ENCODE measurements around the gene VPS33A.
A peak's percentile ranks its signal among the peaks of the same experiment; 100 is the strongest.
"Not testable (repeated sequence)": the region's sequence is repeated elsewhere in the genome, so short reads cannot be mapped to it uniquely, and the experiment has no call there.

The VPS33A gene

DNA sequence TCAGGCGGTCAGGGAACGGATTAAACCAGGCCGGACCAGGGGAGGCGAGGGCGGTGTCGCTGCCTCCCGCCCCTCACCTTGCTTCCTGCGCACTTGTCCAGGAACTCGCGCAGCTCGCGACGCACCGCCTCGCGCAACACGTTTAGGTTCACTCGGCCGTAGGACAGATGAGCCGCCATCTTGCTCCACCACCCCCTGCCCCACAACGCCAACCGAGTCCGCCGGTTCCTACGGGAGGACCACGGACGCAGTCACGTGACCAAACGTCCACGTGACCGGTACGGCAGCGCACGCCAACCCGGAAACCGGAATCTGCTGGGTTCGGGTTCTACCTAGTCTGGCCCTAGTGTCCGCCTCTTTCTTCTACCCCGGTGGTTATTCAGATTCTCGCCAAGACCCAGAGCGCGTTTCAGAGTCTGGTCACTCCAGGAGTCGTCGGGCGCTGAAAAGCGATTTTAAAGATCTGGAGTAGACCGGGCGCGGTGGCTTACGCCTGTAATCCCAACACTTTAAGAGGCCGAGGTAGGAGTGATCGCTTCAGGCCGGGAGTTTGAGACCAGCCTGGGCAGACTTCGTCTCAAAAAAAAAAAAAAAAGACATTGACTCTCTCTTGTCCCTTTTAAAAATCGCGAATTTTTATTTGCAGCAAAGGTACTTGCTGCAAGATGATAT, at the start of gene VPS33A:
TSS of gene VPS33A (minus strand) at position 265 of the 672 bp plus-strand sequence. CDS start at position 179, 86 bp downstream.
- DNase-seq = peak; percentile 89

DNA sequence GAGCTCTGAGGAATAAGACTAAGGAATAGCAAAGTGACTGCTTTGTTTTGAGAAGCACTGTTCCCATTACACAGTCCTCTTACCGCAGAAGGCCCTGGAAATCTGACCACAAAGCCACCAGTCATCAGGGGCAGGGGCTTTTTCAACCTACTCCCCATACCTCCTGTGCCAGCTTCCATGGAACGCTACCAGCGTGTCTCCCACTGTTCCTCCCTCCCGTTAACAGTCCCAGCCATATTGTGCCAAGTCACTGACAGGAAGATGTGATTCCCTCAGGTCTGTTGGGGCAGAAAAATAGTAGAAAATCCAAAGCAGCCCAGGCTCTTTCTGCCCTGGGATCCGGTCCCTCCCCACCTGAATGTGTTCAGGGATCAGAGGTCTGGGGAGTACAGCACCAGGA, 46.6 kb upstream of the VPS33A start:
- DNase-seq = no peak

DNA sequence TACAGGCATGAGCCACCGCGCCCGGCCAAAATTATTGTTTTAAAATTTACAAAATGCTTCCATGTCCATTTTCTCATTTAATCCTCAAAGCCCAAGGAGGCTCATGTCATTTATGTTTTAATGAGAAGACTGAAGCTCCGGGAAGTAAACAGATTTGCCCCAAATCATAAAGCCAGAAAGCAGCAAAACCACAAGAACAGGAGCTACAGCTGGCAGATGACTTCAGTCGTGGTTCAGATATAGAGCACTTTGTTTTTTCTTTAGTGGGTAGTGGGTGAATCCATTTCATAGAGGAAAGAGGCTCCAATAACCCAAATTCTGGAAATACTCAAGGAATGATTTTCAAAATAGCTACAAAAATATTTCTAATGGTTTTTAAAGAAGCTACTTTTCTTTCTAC, 45.4 kb upstream of the VPS33A start:
- DNase-seq = no peak

DNA sequence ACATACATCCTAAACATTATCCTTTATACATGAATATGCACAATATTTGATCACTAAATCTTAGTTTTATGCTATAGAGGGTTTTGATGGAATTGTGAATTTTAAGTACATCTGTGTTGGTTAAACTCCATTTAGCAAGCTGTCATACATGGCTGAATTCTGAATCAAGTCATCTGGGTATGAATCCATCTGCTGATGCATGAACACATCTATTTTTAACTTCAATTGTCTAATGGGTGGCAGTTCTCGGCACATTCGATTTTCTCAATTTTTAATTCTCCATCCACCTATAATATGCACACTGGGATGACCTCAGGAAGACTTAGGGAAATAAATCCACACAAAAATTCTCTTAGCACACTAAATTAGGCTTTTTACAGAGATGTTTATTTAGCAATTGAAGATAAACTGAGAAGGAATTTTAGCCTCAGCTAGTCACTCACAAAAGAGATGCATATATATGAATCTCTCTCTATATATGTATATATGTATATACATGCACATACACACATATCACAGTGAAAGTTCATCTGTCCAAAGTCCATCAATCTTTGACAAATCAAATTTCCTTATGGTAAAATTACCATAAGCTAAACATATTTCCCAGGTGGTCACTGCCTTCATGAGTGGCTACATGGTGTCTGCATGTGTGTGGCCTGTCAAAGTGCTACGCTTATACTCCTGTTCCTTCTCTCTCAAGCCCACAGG, 44.5 kb upstream of the VPS33A start:
- no peak for DNase-seq

DNA sequence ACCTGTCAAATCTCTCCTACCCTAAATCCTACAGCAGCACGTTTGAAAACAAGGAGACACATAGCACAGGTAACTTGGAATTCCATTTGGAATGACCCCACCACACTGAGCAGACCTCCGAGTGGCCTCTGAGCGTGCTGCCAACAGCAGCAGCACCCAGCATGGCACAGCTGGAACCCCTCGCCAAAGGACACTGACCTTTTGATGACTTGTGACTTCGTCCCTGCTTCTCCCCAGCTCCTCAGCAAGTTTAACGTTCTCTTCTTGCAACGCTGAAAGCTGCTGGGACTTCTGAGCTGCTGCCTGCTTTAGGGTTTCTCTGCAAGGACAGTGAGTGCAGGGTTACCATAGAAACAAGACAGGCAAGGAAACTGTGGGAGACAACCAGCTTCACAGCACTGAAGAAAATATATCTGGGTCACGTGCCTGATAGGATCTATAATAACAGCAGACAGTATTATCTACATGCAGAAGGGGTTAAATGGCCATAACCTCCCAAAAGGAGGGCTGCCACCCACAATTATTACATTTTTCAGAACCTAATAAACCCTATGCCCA, 43.3 kb upstream of the VPS33A start:
- DNase-seq = no peak

DNA sequence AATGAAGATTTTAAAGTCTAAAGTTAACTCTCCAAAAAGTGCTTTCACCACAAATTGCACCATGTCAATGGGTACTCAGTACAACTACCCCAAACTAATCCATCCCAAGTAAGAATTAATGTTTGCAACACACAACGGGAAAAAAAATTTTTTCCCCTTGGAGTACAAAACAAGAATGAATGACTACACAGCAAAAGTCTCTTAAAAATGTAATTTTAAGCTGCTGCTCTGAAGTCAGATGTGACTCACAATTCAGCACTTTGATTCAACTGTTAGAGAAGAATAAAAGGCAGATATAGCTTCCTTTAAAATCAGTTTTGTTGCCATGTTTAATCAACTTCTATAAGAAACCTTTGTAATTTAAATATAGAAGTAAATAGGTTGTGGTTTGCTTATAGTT, 42.5 kb upstream of the VPS33A start:
- DNase-seq = no peak

DNA sequence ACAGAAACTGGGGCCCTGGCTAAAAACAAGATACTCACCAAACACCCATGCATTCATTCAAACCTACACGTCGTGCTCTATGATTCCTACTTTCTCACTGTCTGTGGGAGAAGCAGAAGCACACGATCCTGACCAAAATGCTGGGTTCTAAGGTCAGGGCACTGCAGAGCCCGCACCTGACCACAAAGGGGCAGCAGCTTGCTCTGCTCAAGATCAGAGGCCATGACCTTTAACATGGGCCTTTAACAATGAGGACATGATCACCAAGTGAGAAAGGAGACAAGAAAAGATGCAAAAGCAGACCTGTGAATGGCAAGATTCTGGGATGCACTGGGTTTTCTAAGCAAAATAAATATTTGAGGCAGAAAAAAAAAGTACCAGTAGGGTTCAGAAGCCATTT, 40.1 kb upstream of the VPS33A start:
- no peak for DNase-seq

DNA sequence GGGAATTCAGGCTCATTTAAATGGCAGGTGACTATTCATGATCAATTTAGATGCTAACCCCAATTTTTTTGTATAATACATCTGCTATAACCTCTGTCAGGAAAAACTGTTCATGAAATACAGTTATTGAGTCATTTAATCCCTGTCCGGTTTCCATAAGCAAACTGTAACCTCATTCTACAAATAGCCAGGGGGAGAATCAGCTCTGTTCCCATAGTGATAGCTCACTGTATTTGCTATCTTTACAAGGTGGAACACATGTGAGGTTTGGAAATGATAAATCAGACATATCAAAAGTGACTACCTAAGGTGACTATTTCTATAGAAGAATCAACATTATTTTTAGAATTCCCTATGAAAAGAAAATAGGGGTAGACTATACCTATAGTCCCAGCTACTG, 38.6 kb upstream of the VPS33A start:
- DNase-seq = no peak

DNA sequence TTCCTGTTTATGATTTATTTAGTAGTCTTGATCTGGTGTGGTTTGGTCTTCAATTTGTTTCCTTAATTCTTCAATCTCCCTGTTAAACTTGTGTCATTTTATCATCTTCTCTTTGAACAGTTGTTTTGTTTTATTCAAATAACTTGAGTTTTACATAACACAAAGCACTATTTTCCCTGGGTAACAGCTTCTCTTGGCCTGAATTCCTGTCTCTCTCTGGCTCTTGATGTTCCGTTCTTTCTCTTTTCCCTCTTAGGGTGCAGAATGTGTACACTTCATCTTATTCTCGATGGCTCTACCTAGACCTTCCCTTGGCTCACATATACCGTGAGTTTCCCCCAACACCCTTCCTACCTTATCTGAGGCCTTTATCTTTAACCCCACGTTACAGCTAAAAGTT, 36.8 kb upstream of the VPS33A start:
- no peak for DNase-seq

DNA sequence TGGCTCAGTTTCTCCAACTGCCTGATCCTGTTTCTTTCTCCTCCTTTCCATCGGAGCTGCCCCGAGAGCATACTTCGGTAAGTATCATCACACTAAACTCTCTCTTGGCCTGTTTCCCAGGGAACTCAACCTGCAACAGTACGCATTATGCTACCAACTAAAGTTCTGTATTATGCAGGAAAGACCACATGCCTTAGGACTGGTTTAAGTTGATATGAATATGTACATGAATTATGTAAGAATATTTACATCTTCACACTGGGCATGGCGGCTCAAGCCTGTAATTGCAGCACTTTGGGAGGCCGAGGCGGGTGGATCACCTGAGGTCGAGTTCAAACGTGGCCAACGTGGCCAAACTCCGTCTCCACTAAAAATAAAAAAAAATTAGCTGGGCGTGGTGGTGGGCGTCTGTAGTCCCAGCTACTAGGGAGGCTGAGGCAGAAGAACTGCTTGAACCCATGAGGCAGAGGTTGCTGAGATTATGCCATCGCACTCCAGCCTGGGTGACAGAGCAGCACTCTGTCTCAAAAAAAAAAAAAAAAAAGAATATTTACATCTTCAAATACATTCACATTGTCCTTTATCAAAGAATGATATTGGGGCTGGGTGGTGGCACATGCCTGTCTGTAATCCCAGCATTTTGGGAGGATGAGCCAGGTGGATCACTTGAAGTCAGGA, 31.9 kb upstream of the VPS33A start:
- no peak for DNase-seq

DNA sequence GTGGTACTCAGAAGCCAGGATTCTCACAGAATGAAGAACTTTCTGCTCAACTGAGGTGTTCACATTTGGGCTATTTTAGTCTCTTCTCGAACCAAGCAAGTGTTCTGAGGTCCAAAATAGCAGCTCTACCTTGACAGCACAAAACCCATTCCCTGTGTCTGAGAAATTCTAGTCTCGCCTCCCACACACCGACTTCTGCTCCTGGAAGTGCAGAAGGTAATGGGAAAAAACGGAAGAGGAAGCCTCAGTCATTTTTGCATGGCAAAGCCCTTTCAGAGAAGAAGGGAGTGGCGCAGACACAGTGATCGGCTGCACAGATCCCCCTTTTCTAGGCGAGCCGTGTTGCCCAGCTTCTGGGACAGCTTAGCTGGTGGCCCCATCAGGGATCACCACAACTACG, 31.2 kb upstream of the VPS33A start:
- DNase-seq = no peak

DNA sequence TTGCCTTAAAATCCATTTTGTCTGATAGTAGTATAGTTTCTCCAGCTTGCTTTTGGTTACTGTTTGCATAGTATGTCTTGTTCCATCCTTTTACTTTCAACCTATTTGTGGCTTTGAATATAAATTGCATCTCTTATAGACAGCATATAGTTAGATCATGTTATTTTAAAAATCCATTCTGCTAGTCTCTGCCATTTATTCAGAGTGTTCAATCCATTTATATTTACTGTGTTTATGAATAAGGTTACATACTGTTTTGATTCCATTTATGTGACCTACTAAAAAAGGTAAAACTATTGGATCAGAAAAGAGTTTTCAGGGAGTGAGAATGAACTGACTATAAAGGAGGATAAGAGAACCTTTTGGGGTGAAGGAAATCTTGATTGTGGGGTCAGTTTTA, 29.6 kb upstream of the VPS33A start:
- no peak for DNase-seq

DNA sequence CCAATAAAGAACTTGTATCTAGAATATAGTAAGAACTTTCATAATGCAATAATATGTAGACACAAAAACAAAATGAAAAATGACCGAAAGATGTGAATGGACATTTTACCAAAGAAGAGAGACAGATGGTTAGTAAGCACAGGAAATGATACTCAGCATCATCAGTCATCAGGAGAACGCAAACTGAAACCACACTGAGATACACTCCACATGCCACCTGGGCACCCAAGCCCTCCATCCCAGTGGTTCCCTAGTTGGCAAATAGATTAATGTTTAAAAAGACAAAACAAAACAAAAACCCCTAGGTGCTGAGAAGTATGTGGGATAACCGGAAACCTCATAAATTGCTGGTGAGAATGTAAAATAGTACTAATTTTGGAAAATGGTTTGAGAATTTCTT, 26.8 kb upstream of the VPS33A start:
- DNase-seq = no peak

DNA sequence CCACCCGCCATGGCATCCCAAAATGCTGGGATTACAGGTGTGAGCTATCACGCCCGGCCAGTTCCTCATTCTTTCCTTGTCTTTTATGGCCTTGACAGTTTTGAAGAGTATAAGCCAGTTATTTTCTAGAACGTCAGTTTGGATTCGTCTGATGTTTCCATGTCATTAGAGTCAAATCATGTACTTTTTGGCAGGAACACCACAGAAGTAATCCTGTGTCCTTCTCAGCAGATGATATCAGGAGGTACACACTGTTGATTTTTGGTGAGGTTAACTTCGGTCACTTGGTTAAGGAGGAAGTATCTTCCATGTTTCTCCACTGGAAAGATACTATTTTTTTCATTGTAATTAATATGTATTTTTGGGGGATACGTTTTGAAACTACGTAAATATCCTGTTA, 25.1 kb upstream of the VPS33A start:
- no peak for DNase-seq

DNA sequence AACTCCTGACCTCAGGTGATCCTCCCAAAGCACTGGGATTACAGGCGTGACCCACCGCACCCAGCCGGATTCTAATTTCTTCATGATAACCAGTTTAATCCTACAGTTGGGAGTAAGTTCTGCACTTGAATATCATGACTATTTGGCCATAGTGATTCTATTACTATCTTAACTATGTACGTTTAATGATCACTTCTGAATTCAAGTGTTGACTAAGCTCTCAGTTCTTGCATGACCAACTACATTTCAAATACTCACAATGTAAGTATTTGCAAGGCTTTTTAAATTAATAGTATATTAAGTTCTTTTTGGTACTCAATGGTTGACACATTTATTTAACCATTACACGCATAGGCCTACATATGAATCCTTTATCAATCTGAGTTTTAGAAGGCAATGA, 17.4 kb upstream of the VPS33A start:
- no peak for DNase-seq

DNA sequence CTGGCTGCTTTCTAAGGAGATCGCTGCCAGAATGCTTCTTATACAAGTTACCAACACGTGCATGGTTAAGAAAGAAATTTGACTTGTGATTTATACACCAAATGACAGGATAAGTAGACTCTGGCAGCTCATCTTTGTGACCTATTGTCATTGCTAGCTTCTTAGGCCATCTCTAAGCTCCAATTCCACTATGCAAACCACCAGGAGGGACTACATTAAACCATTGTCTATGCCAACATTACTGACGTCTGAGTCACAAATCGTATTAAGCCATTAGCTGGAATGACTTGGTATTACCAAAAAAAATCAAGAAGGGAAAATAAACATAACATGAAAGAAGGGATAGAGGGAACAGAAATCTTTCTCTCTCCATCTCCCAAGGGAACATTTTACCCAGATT, 15.8 kb upstream of the VPS33A start:
- DNase-seq = no peak

DNA sequence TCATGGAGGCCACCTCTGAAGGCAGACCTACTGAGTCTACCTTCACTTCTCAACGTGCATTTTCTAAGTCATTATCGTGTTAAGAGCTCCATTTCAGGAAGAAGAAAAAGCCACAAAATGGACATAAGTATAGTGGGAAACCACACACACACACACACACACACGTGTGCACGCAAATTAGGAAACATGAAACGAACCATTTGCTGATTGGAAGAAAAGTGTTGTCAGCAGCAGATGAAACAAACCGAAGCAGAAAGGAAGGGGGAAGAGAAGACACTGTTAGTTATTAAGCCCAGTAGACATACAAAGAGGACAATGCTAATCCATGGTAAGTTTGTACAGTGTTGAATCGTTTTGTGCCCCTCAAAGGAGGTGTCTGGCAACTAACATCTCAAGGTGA, 9.9 kb upstream of the VPS33A start:
- DNase-seq = no peak

DNA sequence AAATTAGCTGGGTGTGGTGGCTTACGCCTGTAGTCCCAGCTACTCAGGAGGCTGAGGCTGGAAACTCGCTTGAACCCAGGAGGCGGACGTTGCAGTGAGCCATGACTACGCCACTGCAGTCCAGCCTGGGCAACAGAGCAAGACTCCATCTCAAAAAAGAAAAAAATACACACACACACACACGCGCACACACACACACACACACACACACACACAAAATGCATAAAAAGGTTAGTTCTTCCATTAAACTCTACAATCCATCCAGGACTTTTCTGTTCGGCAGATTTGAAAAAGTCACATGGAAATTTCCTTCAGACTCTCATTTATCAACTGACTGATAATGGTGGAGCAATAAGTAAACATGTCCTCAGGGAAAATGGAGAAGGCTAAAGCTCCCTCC, 9.2 kb upstream of the VPS33A start:
- no peak for DNase-seq

DNA sequence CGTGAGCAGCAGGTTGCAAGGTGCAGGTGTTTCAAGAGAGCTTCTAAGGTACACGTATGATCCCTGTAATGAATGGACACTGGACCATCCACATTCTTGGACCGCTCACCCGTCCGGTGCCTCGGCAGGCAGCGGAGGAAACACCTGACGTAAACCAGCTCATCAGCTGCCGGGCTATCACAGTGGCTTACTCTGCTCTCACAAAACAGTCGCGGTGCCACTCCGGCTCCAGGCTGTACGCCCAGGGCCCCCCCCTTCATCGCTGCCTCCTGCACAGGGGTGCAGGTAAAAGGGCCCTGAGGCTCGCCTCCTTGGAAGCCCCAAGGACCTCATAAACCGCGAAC, 436 bp downstream of the VPS33A start:
- peak; percentile 34 for DNase-seq

DNA sequence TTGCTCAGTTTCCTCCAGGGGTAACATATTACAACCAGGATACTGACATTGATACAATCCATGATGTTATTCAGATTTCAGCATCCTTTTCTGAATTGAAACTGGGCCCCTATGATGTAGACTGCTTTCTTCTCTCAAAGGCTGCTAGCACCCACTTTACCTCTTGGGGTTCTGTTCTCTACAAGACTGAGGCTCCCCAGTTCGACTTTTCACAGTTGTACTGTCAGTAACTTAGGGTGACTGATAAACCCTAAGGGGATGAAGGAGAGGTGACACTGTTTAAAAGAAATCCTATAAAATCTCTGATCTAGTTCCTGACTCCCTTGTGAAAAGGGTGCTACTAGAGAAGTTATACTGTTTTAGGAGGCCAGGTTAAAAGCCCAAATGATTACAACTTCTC, 818 bp downstream of the VPS33A start:
- no peak for DNase-seq

DNA sequence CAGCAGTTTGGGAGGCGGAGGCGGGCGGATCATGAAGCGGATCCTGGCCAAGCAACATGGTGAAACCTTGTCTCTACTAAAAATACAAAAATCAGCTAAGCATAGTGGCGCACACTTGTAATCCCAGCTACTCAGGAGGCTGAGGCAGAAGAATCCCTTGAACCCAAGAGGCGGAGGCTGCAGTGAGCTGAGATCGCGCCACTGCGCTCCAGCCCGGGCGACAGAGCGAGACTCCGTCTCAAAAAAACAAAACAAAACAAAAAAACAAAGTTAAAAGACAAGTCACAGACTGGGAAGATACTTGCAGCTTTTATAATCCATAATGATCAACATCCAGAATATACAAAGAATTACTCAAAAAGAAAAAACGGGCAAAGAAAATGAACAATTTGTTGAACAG, 5.6 kb downstream of the VPS33A start:
- not testable (repeated sequence) for DNase-seq

DNA sequence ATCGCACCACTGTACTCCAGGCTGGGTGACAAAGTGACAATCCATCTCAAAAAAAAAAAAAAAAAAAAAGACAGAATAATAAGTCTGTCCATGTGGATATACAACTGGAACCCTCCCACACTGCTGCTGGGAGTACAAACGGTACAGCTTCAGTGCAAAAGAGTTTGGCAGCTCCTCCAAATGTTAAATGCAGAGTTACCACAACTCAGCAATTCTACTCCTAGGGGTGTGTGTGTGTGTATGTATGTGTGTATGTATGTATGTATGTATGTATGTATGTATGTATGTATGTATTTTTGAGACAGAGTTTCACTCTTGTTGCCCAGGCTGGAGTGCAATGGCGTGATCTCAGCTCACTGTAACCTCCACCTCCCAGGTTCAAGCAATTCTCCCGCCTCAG, 7.4 kb downstream of the VPS33A start:
- not testable (repeated sequence) for DNase-seq

DNA sequence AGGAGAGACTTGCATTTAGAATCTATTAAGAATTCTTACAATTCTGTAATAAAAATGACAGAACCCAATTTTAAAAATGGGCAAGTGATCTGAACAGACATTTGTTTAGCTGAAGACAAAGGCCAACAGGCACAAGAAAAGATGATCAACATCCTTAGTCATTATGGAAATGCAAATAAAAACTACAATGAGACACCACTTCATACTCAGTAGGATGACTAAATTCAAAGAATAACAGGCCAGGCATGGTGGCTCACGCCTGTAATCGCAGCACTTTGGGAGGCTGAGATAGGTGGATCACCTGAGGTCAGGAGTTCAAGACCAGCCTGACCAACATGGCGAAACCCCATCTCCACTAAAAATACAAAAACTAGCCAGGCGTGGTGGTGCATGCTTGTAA, 7.8 kb downstream of the VPS33A start:
- DNase-seq = not testable (repeated sequence)

DNA sequence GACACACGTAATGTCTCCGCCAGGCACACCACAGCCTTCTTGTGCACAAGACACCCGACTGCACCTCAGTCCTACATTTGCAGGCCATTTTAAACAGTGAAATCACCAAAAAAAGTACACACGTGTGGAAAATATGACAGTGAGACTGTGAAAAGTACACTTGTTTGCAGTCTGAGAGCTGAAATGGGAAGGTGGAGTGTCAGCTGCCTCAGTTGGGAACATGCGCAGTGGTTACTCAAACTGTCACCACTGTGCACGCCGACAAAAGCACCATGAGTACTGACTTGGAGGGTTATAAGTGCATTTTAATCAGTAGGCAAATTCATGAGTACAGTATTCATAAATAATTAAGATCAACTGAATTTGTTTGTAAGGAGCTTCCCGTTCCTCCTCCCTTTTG, 15.8 kb downstream of the VPS33A start:
- no peak for DNase-seq

Data from DMS79 (cell line).